GM12878 (cell line): Measurements from ENCODE around the gene STARD10.

Source experiments
- CBX5 ChIP-seq: sonication (generic); IDR thresholded peaks from 2 replicates; pipeline ENCODE4 v1.6.1; 2016; ENCODE audit warnings: low read depth, moderate library complexity, mild to moderate bottlenecking, inconsistent platforms
- CHD1 ChIP-seq: IDR thresholded peaks from 2 replicates; pipeline ENCODE4 v1.6.1; 2012; ENCODE audit warnings: low read depth, low read length, improper control_type of control experiment
- TF ChIP-seq, protein P1 (sequence below): IDR thresholded peaks from 2 replicates; pipeline ENCODE4 v1.6.1; 2011; ENCODE audit warnings: mild to moderate bottlenecking, low read depth, low read length, moderate library complexity; ENCODE audit not compliant: insufficient replicate concordance

GRCh38 chr11:72829884-72830533, 36.2 kb upstream of the STARD10 start:
- TF ChIP-seq CBX5: no peak
- TF ChIP-seq CHD1: no peak
- TF ChIP-seq, protein P1, sequence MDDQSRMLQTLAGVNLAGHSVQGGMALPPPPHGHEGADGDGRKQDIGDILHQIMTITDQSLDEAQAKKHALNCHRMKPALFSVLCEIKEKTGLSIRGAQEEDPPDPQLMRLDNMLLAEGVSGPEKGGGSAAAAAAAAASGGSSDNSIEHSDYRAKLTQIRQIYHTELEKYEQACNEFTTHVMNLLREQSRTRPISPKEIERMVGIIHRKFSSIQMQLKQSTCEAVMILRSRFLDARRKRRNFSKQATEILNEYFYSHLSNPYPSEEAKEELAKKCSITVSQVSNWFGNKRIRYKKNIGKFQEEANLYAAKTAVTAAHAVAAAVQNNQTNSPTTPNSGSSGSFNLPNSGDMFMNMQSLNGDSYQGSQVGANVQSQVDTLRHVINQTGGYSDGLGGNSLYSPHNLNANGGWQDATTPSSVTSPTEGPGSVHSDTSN: no peak
